ENCODE results near the gene QPRT.

GRCh38 chr16:29645694-29646187 is 33.2 kb upstream of the QPRT start:
- TF ChIP-seq, protein P1, sequence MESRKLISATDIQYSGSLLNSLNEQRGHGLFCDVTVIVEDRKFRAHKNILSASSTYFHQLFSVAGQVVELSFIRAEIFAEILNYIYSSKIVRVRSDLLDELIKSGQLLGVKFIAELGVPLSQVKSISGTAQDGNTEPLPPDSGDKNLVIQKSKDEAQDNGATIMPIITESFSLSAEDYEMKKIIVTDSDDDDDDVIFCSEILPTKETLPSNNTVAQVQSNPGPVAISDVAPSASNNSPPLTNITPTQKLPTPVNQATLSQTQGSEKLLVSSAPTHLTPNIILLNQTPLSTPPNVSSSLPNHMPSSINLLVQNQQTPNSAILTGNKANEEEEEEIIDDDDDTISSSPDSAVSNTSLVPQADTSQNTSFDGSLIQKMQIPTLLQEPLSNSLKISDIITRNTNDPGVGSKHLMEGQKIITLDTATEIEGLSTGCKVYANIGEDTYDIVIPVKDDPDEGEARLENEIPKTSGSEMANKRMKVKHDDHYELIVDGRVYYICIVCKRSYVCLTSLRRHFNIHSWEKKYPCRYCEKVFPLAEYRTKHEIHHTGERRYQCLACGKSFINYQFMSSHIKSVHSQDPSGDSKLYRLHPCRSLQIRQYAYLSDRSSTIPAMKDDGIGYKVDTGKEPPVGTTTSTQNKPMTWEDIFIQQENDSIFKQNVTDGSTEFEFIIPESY (IDR thresholded peaks at IDR 0.05; ENCODE audit: extremely low read depth, insufficient replicate concordance, low read length), result no peak
- TF ChIP-seq, protein P2, sequence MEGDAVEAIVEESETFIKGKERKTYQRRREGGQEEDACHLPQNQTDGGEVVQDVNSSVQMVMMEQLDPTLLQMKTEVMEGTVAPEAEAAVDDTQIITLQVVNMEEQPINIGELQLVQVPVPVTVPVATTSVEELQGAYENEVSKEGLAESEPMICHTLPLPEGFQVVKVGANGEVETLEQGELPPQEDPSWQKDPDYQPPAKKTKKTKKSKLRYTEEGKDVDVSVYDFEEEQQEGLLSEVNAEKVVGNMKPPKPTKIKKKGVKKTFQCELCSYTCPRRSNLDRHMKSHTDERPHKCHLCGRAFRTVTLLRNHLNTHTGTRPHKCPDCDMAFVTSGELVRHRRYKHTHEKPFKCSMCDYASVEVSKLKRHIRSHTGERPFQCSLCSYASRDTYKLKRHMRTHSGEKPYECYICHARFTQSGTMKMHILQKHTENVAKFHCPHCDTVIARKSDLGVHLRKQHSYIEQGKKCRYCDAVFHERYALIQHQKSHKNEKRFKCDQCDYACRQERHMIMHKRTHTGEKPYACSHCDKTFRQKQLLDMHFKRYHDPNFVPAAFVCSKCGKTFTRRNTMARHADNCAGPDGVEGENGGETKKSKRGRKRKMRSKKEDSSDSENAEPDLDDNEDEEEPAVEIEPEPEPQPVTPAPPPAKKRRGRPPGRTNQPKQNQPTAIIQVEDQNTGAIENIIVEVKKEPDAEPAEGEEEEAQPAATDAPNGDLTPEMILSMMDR (IDR thresholded peaks at IDR 0.05 in 2 of 3, conservative IDR thresholded peaks at IDR 0.05 in 1 of 3; ENCODE audit: borderline replicate concordance in 1 of 3, insufficient read depth in 1 of 3, low read depth in 2 of 3, low read length in 2 of 3), result no peak
- no peak for TF ChIP-seq POLR2A (IDR thresholded peaks at IDR 0.05; ENCODE audit: borderline replicate concordance, extremely low read depth, insufficient read depth, insufficient read length)
- TF ChIP-seq, protein P3, sequence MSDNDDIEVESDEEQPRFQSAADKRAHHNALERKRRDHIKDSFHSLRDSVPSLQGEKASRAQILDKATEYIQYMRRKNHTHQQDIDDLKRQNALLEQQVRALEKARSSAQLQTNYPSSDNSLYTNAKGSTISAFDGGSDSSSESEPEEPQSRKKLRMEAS (IDR thresholded peaks at IDR 0.05), result no peak
- TF ChIP-seq POLR2AphosphoS5 (IDR thresholded peaks at IDR 0.05; ENCODE audit: low read depth, low read length), result no peak
- no peak for TF ChIP-seq EZH2phosphoT487 (IDR thresholded peaks at IDR 0.05; ENCODE audit: borderline replicate concordance)
- TF ChIP-seq, protein P4, sequence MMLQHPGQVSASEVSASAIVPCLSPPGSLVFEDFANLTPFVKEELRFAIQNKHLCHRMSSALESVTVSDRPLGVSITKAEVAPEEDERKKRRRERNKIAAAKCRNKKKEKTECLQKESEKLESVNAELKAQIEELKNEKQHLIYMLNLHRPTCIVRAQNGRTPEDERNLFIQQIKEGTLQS (IDR thresholded peaks at IDR 0.05), result no peak

Measured in HCT116 (cell line).